HG03064 (cell line): ENCODE data around the gene SEMA3A.

Source experiments
- ATAC-seq: cut with Tn5 transposase; IDR thresholded peaks from one replicate; pipeline ENCODE4 v1.9.1; 2021; ENCODE audit warnings: low read depth; ENCODE audit not compliant: unreplicated experiment

The SEMA3A gene

DNA sequence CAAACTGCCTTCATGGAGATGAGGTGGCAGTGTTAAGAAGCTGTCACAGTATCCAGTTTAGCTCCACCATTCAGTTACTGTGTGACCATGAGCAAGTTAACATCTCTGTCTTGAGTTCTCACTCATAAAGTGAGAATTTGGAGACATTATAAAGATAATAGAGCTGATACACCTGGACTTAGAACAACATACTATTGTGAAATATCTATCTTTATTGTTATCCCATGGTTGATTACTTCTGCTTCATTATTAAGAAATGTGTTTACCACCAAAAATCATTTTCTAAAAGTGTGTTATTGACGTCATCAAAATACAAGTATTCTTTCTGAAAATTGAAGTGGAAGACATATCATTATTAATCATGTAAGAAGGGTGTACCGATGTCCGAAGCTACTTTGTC, 166.9 kb downstream of the SEMA3A start:
- ATAC-seq, result no peak

GRCh38 chr7:84025332-84025927, 169.2 kb downstream of the SEMA3A start:
- ATAC-seq, result no peak

DNA sequence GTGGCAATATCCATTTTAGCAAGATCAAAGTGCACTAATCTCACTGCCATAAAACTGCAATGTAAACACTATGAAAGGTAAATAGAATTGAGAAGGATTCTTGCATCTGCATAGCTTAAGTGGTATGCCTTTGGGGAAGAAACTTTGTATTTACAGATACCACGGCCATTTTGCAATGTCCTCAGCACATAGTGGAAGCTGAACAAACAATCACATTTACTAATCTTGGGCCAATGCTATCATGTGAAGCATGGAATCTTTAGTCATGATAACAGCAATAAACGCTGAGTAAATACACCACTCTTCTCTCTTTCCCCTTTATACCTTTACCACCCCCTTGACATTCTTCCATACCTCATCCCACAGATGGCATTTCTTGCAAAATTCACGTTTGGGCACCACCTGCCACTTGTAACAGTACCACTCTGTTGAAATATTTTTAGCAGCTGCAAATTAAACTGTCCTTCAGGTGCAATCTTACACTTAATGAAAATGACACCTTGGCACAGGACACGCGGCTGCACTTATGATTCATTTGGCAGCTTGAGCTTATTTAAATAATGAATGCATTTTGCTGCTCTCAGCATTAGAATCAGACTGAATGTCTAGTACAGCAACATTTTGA, 171.8 kb downstream of the SEMA3A start:
- no peak for ATAC-seq

DNA sequence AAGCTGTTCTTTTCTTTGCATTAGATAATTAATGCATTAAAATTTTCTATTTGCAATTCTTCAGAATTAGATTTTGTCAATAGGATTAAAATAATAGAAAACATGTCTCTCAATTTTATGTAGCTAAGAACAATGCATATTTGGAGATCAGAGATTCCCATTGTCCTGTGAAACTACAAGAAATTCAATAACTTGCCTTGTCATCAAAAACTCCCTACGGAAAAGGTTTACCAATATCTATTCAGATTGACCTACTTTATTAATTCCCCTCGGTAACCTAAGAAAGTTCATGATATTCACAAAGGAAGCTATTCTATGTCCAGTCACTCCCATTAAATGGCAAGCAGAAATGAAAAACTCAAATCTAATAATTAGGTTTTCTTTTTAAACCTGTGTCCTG, 172.6 kb downstream of the SEMA3A start:
- ATAC-seq, result no peak

DNA sequence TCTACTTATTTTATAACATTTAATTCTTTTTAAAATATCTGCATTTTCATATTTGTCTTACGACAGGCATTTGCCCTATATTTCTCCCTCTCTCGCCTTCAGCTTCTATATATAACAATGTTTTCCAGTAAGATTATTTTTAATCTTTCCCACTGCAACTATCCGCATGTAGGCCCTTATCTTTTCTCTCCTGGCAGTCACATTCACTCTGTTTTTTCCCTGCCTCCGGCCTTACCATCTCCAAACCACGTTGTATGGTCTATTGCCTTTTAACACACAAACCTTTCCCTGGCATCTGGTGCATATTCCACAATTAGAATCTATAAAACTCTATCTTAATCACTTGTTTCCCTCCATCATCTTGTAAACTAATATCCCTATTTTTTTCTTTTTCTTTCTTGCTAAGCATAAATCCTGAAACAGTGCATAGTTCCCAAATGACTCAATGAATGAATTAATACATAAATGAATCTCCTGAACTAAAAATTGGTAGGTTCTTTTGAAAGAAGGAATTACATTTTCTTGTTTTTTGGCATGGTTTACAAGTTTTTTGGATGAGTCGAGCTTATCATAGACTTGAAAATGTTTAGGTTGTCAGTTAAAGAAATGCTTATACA, 173.2 kb downstream of the SEMA3A start:
- ATAC-seq, result no peak

GRCh38 chr7:84017651-84018050, 176.9 kb downstream of the SEMA3A start:
- ATAC-seq, result no peak

DNA sequence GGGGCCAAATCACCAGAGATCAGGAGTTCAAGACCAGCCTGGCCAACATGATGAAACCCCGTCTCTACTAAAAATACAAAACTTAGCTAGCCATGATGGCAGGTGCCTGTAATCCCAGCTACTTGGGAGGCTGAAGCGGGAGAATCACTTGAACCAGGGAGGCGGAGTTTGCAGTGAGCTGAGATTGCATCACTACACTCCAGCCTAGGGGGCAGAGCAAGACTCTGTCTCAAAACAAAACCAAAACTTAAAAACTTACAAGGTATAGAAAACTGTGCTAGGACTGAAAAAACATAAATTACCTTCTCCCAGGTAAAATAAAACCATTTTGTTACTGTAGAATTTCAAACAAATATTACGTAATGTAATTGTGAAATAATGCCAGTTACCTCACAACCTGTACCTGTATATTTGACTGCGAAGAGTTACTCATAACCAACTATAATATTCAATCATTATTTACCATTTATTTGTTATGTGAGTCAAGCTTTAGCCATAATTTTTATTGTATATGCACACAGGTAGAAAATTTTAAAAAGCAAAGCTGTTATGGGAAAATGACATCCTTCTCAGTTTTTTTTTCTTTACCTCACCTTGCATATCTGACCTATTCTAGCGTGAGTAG, 180.9 kb downstream of the SEMA3A start:
- ATAC-seq, result no peak

- ATAC-seq, result no peak
Observed at GRCh38 chr7:84009782-84010181, 184.8 kb downstream of the SEMA3A start.

DNA sequence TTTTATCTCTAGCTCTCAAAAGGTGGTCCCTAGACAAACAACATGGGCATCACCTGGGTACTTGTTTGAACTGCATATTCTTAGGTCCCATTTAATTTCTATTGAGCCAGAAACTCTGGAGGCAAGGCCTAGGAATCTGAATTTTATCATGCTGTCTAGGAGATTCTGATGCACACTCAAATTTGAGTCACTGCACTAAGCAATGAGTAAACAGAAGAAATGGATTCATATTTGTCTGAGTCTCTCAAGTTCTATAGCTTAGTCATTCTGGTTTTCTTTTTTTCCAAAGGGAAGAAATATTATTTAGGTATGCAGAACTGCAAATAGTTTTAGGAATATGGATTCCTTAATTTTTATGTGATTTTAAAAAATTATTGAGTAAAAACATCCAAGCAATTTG, 185.5 kb downstream of the SEMA3A start:
- ATAC-seq, result no peak

DNA sequence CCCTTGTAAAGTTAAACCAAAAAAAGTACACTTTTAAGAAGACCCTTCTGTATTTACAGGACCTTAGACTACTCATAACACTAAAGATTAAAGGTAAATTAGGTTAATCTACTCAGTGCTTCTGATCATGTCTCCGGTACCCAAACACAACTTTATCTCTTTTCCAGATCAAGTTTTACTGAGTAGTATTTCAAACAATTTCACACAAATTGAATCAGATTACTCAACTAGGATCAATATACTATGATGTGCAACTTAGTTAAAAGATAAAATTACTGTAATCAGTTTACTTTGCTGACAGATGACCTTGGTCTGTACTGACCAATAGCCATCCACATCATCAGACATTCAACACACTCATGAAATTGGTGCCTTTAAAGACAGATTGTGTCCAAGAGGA, 191.4 kb downstream of the SEMA3A start:
- ATAC-seq, result no peak

GRCh38 chr7:84002348-84002747, 192.2 kb downstream of the SEMA3A start:
- ATAC-seq, result no peak

GRCh38 chr7:83996879-83997278, 197.7 kb downstream of the SEMA3A start:
- ATAC-seq, result no peak

- no peak for ATAC-seq
Observed at GRCh38 chr7:83987764-83988163, 206.8 kb downstream of the SEMA3A start.

DNA sequence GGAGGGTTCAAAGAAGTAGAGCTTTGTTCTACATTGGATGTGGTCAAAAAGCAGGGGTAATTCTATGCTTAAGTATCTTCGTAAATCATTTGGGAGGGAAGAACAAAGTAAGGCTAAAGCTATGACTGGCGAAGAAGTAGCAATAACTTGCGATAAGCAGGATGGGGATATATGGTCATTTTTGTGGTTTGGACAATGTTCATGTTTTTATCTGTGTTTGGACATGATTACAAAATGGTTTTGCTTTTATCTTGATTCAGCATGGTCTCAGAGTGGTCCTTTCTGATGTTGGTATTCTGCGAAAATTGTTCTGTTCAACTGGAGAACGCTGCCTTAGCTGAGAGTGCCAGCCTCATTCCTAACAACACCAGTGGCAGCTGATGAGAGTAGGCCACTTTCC, 208.8 kb downstream of the SEMA3A start:
- no peak for ATAC-seq

- ATAC-seq, result no peak
Observed at GRCh38 chr7:83984591-83984990, 210.0 kb downstream of the SEMA3A start.

- ATAC-seq, result no peak
Observed at GRCh38 chr7:83984076-83984475, 210.5 kb downstream of the SEMA3A start.

GRCh38 chr7:83983606-83984005, 211.0 kb downstream of the SEMA3A start:
- no peak for ATAC-seq

GRCh38 chr7:83976302-83976701, 218.3 kb downstream of the SEMA3A start:
- ATAC-seq, result no peak

GRCh38 chr7:83970081-83970480, 224.5 kb downstream of the SEMA3A start:
- ATAC-seq, result no peak

- no peak for ATAC-seq
Observed at GRCh38 chr7:83964318-83964717, 230.3 kb downstream of the SEMA3A start.

DNA sequence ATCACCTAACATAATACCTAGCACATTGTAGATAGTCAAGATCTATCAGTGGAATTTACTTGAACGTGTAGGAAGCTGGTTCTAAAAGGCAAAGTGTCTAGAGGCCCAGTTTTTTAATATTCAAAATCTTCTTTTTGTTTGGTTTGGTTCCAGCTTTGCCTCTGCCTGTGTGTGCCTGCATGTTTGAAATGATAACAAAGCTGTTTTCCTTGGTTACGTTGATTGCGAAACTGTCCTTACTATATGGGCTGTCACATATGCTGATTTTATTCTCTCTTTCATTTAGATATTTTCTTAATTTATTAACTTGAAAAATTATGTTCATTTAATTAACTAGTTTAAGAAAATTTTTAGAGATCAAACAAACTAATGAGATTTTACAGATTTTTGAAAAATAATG, 237.3 kb downstream of the SEMA3A start:
- no peak for ATAC-seq

DNA sequence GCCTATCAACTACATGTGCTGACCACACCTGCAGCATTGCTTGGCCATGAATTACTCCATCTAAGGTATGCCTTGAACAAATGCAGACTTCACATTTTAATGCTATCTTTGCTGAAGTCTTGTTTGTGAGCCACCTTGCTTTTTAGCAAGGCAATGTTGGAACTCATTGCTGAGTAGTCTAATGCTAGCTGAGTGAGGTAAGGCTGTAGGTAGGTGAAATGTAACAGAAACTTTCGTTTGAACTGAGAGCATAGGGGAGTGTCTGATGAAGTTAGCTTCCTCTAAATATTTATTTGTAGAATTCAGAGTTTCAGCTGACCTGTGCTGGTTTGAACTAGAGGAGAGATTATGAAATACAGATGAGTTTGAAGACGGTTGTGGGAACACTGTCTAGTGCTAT, 238.5 kb downstream of the SEMA3A start:
- no peak for ATAC-seq
